Suppressor macrophage treated with lipopolysaccharide for 4 hours (primary cell): ENCODE results near the gene NAAA.
"Not testable (repeated sequence)": the region's sequence is repeated elsewhere in the genome, so short reads cannot be mapped to it uniquely, and the experiment has no call there.

Experiments
- DNase-seq: peaks from one replicate; pipeline ENCODE4 v3.0.0-alpha.2; 2020

NAAA gene

DNA sequence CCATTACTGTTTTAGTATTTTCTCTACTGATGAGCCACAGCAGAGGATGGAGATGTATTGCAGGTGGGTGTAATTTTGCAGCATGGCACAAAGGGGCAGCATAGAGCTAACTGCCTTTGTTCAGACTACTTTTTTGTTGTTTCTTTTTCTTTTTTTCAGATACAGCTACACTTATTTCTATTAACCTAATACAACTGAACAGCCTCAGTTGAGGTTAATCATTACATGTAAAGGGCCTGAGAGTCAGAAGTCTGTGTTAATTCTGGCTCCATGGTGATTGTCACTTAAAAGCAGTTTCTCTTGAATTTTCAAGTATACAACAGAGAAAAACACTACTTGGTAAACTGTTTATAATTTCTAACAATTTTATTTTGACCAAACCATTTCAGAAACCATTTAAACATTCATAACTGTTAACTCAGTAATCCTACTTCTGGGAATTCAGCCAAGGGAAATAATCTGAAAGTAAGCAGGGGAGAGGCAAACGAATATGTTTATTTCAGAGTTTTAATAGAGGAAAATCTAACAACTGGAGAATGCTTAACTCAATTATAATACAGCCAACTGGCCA is 24.6 kb downstream of the NAAA start:
- DNase-seq: peak; percentile 39

- DNase-seq: no peak
Observed at GRCh38 chr4:75912968-75913367, 27.8 kb downstream of the NAAA start.

DNA sequence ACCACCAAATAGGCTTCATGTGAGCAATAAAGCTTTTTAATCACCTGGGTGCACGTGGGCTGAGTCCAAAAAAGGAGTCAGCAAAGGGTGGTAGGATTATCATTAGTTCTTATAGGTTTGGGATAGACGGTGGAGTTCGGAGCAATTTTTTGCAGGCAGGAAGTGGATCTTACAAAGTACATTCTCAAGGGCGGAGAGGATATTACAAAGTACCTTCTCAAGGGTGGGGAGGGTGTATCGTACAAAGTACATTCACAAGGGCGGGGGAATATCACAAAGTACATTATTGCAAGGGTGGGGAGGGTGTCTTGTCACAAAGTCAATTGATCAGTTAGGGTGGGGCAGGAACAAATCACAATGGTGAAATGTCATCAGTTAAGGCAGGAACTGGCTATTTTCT is 30.0 kb downstream of the NAAA start:
- not testable (repeated sequence) for DNase-seq

GRCh38 chr4:75909405-75909804 is 31.4 kb downstream of the NAAA start:
- DNase-seq: no peak

DNA sequence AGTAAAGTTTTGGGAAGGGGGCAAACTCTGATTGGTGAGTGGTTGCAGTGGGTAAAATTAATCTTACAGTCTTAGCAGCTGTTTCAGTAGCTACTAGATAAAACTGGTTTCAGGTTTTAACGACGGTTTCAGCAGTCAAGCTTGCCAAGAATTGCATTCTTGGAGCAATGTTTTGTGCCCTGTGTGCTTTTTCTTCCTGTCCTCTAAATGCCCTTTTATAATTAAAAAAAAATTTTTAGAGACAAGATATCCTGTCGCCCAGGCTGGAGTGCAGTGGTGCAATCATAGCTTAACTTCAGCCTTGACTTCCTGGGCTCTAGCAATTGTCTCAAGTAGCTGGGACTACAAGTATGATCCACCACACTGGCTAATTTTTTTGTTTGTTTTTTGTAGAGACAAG is 32.3 kb downstream of the NAAA start:
- no peak for DNase-seq

GRCh38 chr4:75907966-75908365 is 32.8 kb downstream of the NAAA start:
- peak; percentile 47 for DNase-seq

GRCh38 chr4:75904076-75904475 is 36.7 kb downstream of the NAAA start:
- no peak for DNase-seq

GRCh38 chr4:75902352-75902751 is 38.5 kb downstream of the NAAA start, which contains the start of gene PPEF2:
Gene PPEF2 (minus strand): TSS chr4:75902452. CDS start chr4:75896325, 6,127 bp downstream.
- no peak for DNase-seq

- DNase-seq: no peak
Observed at GRCh38 chr4:75898536-75898935, 42.3 kb downstream of the NAAA start.

DNA sequence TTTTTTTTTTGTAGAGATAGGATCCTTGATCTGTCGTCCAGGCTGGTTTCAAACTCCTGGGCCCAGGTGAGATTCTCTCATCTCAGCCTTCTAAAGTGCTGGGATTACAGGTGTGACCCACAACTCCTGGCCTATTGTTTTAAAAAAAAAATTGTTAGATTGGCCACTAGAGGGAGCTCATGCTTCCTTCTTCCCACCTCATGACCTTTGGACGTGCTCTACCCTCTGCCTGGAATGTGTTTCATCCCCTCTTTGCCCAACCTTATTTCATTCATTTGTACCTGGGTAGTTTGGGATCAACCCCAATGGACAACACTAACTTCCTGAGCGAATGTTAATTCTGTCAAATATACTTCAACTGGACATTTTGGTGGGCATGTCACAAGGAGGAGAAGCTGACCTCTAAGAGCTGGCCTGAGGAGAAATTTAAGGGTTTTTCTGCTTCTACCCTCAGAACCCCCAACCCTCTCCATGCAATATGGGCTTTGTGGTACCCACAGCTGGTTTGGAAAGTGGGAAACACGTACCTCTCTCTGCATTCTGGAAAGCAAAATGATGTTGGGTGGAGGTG is 45.0 kb downstream of the NAAA start:
- peak; percentile 57 for DNase-seq

DNA sequence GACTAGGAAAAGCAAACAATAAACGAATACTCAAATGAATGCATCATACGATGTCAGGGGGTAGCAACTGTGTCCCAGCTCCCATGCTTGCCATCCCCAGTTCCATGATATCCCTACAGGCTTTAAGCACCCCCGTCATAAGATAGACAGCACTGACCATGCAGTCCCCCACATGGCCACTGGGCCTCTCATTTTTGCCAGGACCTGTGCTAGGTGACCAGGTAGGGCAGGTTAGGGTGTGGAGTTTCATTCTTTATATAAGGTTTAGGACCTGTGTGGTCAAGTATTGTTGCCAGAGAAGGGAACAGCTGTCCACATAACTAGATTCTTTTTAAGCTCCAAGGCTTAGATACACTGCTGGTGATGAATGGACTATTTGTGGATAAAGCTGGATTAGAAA is 48.3 kb downstream of the NAAA start:
- DNase-seq: no peak

DNA sequence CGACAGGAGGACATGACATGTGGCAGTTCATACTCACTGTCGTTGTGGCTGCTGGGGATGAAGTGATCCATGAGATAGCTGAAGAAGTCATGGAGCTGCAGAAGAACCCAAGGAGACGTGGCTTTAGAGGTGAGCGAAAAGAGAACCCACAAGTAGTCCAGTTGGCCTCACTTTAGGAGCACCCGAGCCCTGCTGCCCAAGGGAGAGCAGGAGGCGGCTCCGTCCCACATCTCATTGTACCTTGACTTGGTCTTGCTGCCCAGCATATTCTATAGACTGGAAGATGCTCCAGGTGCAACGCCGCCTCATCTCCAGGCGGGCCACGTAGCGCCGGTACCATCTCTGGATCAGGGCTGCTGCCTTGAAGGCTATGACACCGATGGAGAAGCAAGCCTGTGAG is 49.2 kb downstream of the NAAA start:
- no peak for DNase-seq

GRCh38 chr4:75889537-75890199 is 51.1 kb downstream of the NAAA start:
- no peak for DNase-seq

DNA sequence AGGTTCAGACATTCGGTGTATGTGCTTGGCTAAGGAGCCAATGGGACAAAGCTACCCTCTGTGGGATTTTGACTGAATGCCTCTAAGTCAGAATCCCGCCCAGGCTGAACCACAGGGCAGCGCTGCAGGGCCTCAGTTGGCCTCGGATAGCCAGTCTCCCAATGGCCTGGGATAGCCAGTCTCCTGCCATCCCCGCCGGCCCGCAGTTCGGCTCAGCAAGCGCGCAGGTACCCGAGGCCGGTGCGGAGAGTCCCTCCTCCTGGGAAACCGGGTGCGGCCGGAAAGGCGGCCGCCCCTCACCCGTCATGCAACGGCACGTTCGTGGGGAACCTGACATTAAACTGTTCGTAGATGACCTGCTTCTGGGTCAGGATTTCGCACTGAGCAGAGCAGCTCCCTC is 54.7 kb downstream of the NAAA start:
- no peak for DNase-seq

GRCh38 chr4:75881476-75881875 is 59.3 kb downstream of the NAAA start:
- DNase-seq: no peak

DNA sequence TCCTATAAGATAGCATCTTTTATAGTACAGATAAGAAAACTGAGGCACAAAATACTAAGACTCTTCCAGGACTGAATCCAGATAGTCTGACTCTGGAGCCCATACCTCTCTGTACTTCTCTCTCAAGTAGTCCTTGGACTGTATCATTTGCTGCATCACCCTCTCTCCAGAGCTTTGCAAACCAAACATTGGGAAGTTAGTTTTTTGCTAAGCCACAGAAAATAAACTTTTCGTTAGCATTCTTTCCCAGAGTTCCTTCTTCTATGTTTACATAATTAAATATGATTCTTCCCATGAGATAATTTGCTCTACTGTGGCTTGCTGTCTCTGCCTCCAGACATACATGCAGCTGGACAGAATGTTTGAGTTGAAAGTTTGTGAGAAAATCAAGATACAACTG is 60.5 kb downstream of the NAAA start:
- DNase-seq: no peak

DNA sequence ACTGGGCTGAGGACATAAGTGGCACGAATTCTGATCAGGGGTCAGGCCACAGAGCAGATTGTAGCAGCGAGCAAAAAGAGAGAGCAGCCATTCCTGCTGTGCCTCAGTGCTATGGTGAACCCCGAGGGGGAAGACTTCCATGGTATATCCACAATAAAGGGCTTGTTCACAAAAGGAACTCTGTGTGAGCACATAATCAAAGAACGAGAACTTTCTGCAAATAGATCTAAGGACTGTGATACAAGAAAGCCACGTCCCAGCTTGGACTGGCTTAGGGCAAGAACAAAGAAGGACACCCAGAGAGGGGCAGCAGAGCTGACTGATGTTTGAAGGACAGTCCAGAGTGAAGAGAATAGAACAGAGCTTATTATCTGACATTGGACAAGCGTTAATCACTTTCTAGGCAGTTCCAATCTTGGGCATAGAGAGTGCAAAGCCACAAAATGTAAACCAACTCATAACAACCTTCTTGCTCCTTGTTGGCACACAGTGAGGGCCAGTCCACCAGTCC is 62.5 kb downstream of the NAAA start:
- DNase-seq: no peak

GRCh38 chr4:75876218-75876617 is 64.6 kb downstream of the NAAA start:
- no peak for DNase-seq

- no peak for DNase-seq
Observed at GRCh38 chr4:75869100-75869499, 71.7 kb downstream of the NAAA start.

DNA sequence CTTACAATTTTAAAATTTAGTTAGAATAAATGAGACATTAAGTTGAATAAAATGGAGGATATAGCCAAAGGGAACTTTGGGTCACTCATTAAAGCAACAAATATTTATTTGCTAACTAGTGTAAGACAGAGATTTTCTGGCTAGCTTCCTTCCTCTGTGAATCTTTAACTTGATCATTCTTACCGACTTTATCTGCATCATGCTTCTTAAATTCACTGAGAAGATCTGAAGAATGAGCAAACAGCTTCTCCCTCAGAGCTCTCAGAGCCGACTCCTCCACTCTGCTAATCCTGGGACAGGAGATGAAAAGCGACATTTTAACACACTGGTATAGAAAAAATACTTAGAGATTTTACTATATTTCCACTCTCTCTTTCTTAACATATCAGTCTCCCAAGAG is 73.7 kb downstream of the NAAA start:
- no peak for DNase-seq
